ENCODE measurements around the gene SLC5A10.
"Not testable (repeated sequence)": the region's sequence is repeated elsewhere in the genome, so short reads cannot be mapped to it uniquely, and the experiment has no call there.

Gene SLC5A10

DNA sequence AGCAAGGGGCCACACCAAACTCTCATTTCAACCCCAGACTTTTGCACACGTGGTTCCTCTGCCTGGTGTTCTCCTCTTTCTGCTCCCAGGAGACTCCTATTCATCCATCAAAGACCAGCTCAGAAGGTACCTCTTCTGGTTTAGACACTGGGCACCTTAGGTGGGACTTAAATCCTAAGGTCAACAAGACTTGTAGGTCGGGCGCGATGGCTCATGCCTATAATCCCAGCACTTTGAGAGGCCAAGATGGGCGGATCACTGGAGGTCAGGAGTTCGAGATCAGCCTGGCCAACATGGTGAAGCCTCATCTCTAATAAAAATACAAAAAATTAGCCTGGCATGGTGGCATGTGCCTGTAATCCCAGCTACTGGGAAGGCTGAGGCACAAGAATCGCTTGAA is 95.5 kb downstream of the SLC5A10 start:
- DNase-seq: not testable (repeated sequence)

GRCh38 chr17:19048826-19049225 is 96.9 kb downstream of the SLC5A10 start:
- DNase-seq: not testable (repeated sequence)

DNA sequence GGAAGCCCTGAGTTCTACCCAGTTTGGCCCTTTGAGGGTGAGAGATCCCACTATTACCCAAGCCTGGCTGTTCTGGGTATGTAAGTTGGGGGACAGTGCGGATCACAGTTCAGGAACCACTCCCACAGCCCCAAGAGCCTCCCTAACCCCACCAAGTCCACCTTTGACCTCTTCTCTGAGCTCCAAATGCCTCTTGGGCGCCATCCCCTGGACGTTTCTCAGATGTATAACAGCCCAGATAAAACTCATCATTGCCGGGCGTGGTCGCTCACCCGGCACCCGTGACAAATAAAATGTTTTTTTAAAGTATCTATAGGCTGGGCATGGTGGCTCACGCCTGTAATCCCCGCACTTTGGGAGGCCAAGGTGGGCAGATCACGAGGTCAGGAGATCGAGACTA is 103.5 kb downstream of the SLC5A10 start:
- not testable (repeated sequence) for DNase-seq

GRCh38 chr17:19062009-19062717 is 110.2 kb downstream of the SLC5A10 start:
- not testable (repeated sequence) for DNase-seq

- not testable (repeated sequence) for DNase-seq
Observed at GRCh38 chr17:19062718-19063325, 110.9 kb downstream of the SLC5A10 start.

DNA sequence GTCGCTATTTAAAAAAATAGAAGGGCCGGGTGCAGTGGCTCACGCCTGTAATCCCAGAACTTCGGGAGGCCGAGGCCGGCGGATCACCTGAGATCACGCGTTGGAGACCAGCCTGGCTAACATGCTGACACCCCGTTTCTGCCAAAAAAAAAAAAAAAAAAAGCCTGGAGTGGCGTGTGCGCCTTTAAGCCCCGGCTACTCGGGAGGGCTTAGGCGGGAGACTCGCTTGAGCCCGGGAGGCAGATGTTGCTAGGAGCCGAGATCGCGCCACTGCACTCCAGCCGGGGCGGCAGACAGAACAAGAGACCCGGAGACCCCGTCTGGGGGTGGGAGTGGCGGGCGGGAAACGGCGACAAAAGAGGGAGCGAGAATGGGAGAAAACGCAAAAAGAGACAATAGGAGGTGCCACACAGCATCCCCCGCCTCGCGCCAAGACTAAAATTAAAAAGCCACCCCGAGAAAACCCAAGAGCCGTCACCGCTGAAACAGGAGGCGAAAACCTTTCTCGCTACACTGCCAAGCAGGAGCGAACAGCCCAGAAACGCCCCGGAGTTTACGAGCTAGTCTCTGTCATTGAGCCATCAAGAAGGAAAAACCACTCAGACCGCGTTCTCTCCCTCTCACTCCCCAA is 111.5 kb downstream of the SLC5A10 start:
- not testable (repeated sequence) for DNase-seq

DNA sequence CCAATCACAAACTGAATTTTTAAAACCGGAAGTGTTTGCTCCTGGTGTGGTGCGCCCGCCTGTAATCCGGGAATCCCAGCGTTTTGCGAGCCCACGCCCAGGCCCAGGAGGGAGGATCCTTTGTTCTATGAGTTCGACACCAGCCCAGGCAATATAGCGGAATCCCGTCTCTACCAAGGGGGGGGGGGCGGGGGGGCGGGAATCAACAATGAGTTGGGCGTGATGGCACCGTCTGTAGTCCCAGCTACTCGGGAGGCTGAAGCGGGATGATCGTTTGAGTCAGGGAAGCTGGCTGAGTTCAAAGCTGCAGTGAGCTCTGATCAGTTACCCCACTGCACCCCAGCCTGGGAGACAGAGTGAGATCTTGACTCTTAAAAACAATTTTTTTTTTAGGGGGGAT is 112.4 kb downstream of the SLC5A10 start:
- DNase-seq: not testable (repeated sequence)

DNA sequence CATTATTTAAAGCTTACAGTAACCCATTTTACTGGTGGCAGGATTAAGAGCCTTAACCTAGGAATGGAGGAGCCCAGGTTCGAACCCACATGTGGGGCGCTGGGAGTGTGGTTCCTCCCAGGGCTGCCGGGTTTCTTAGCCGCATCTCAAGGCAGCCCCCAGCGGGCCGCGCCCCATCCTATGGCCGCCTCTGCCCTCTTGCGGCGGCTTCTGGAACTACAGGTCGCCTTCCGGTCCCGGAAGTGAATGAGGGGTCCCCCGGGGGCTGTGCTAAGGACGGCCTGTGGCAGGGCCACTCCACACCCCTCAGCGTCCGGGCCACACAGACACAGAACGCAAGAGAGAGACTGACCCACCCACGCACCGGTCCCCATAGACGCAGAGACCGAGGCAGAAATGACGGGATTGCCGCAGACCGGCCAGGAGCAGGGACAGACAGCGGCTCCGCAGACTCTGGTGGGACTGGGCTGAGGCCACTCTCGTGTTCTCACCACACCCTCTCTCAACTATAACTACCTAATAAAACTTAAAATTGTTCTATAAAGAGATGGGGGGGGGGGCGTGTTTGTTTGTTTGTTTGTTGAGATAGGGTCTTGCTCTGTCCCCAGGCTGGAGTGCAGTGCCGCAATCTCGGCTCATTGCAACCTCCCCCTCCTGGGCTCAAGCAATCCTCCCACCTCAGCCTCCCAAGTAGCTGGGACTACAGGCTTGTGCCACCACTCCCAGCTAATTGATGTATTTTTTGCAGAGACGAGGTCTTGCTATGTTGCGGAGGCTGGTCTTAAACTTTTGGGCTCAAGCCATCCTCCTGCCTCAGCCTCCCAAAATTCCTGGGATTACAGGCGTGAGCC is 118.6 kb downstream of the SLC5A10 start:
- not testable (repeated sequence) for DNase-seq

Data from midbrain (tissue), 1 donor.